A549 (cell line): Measurements from ENCODE around the gene DDIT4L. TPM values are rescaled to one million over a fixed set of nuclear protein-coding genes. Genes with fewer than 3 reads are reported as not detected.

Experiments used
- ATAC-seq, 2 experiments: fragments of 200-7000 bp in 1 of 2; fragments of >200 bp in 1 of 2; cut with Nextera tagmentation in 1 of 2; cut with Tn5 transposase in 1 of 2; 3 replicates each; pipeline versions ENCODE4 v1.8.0 to v1.9.1; 2018 to 2020; ENCODE audit warnings: mild to moderate bottlenecking in 1 of 2, moderate library complexity in 1 of 2
- CTCF ChIA-PET: fragments of 300-600 bp; sonication (Branson Sonifier 250); formaldehyde crosslinking; extraction: SDS; loops from one replicate; lab custom pipeline; 2021; ENCODE audit warnings: antibody characterized with exemption, inconsistent platforms; lab: Yijun Ruan, JAX
- POLR2A ChIA-PET: fragments of 350-600 bp; formaldehyde crosslinking; extraction: SDS; loops from one replicate; lab custom pipeline; 2021; ENCODE audit warnings: antibody characterized with exemption, inconsistent platforms; lab: Yijun Ruan, JAX
- DNase-seq, 2 experiments: peaks; one replicate each; pipeline versions ENCODE4 v3.0.0 to v3.0.0-alpha.2; 2011 to 2016; ENCODE audit warnings: low read depth in 1 of 2, low spot score in 1 of 2
- FAIRE-seq: peaks from 2 replicates; lab custom pipeline; 2011; peaks lifted over from hg19 to GRCh38; lab: Jason Lieb, UNC
- H3K27ac ChIP-seq, 2 experiments: fragments of >200 bp; sonication (Bioruptor Twin); formaldehyde crosslinking; 3 replicates each; pipeline ENCODE4 v1.5.1; 2016 to 2017
- H3K4me1 ChIP-seq: fragments of >200 bp; sonication (Bioruptor Twin); formaldehyde crosslinking; 3 replicates; pipeline ENCODE4 v1.6.1; 2016
- H3K4me2 ChIP-seq: fragments of >200 bp; sonication (Bioruptor Twin); formaldehyde crosslinking; 3 replicates; pipeline ENCODE4 v1.6.1; 2016
- H3K4me3 ChIP-seq: fragments of >200 bp; sonication (Bioruptor Twin); formaldehyde crosslinking; 3 replicates; pipeline ENCODE4 v1.5.1; 2016
- H3K9me3 ChIP-seq: fragments of >200 bp; sonication (Bioruptor Twin); formaldehyde crosslinking; 3 replicates; pipeline ENCODE4 v1.6.1; 2016
- BHLHE40 ChIP-seq: IDR thresholded peaks from 2 replicates; pipeline ENCODE4 v1.6.1; 2012; ENCODE audit warnings: low read depth, low read length, inconsistent platforms
- EHMT2 ChIP-seq: fragments of 200-600 bp; sonication (generic); IDR thresholded peaks from 2 replicates; pipeline ENCODE4 v1.6.1; 2016; ENCODE audit warnings: antibody characterized with exemption, low read depth, mild to moderate bottlenecking, moderate library complexity
- FOSB ChIP-seq: fragments of 250-450 bp; sonication (Bioruptor Pico); IDR thresholded peaks from 2 replicates; pipeline ENCODE4 v1.5.0; 2020; ENCODE audit warnings: mild to moderate bottlenecking, moderate library complexity
- HDAC2 ChIP-seq: fragments of 200-600 bp; sonication (generic); IDR thresholded peaks from 2 replicates; pipeline ENCODE4 v1.6.1; 2016
- HEYL ChIP-seq: fragments of 250-450 bp; sonication (Bioruptor Pico); IDR thresholded peaks from 2 replicates; pipeline ENCODE4 v1.8.0; 2021; ENCODE audit warnings: mild to moderate bottlenecking, moderate library complexity
- NFE2L2 ChIP-seq: fragments of 150-350 bp; conservative IDR thresholded peaks from 2 replicates; pipeline ENCODE4 v1.6.1; 2014; ENCODE audit warnings: low read length
- NR3C1 ChIP-seq: fragments of >200 bp; sonication (Bioruptor Twin); formaldehyde crosslinking; IDR thresholded peaks from 3 replicates; pipeline ENCODE4 v1.6.1; 2017
- PHF8 ChIP-seq: fragments of 200-600 bp; sonication (generic); IDR thresholded peaks from 2 replicates; pipeline ENCODE4 v1.6.1; 2016; ENCODE audit warnings: low read depth, mild to moderate bottlenecking, antibody characterized with exemption, moderate library complexity, borderline replicate concordance
- POLR2A ChIP-seq: IDR thresholded peaks from 2 replicates; pipeline ENCODE4 v1.6.1; 2012; ENCODE audit warnings: mild to moderate bottlenecking, low read length
- POLR2AphosphoS2 ChIP-seq: conservative IDR thresholded peaks from 2 replicates; pipeline ENCODE4 v1.6.1; 2012; ENCODE audit warnings: low read length, improper control_type of control experiment, inconsistent platforms
- RAD21 ChIP-seq, 2 experiments: fragments of >200 bp in 1 of 2; sonication (Bioruptor Twin) in 1 of 2; formaldehyde crosslinking in 1 of 2; IDR thresholded peaks in 1 of 2; conservative IDR thresholded peaks in 1 of 2; 2 replicates in 1 of 2; 3 replicates in 1 of 2; pipeline ENCODE4 v1.6.1; 2012 to 2018; ENCODE audit warnings: inconsistent platforms in 1 of 2
- RARB ChIP-seq: fragments of 250-450 bp; sonication (Bioruptor Pico); IDR thresholded peaks from 2 replicates; pipeline ENCODE4 v1.8.0; 2021; ENCODE audit warnings: mild to moderate bottlenecking, moderate library complexity
- RCOR1 ChIP-seq: fragments of 150-350 bp; IDR thresholded peaks from 2 replicates; pipeline ENCODE4 v1.6.1; 2014; ENCODE audit warnings: antibody characterized with exemption, low read length, low read depth
- RFX5 ChIP-seq: fragments of 450-650 bp; IDR thresholded peaks from 2 replicates; pipeline ENCODE4 v1.7.1; 2014; ENCODE audit warnings: antibody characterized with exemption, mild to moderate bottlenecking, moderate library complexity
- RNF2 ChIP-seq: fragments of 200-600 bp; sonication (generic); IDR thresholded peaks from 2 replicates; pipeline ENCODE4 v1.6.1; 2016; ENCODE audit warnings: low read depth, mild to moderate bottlenecking, antibody characterized with exemption, moderate library complexity, borderline replicate concordance
- ZNF302 ChIP-seq: fragments of 250-450 bp; sonication (Bioruptor Pico); IDR thresholded peaks from 2 replicates; pipeline ENCODE4 v1.9.0; 2021; ENCODE audit warnings: inconsistent platforms, mild to moderate bottlenecking, moderate library complexity
- WGBS: methylation state at CpG from one replicate; pipeline ENCODE4 v1.1.6; 2017; ENCODE audit errors: missing lambda C conversion rate; 5-methylcytosine and 5-hydroxymethylcytosine counted together
- polyA minus RNA-seq: library from RNA; depleted of rRNA, polyadenylated mRNA; stranded (reverse); fragments of >200 nt; gene quantifications from 2 replicates; pipeline ENCODE4 v1.2.3, GENCODE V29; 2011; rRNA and poly(A)+ RNA removed
- polyA plus RNA-seq, 4 experiments: library from polyadenylated mRNA; depleted of rRNA in 3 of 4; stranded (reverse); fragments of >200 nt; fragmentation: RNase III in 1 of 4; extraction: RNeasy Plus Mini Kit Qiagen cat#74134 plus additional on column Dnase treatment in 1 of 4; gene quantifications; 2 replicates in 3 of 4; 3 replicates in 1 of 4; pipeline ENCODE4 v1.2.3, GENCODE V29; 2011 to 2017
- TF ChIP-seq, protein P1 (sequence below): fragments of 250-450 bp; sonication (Bioruptor Pico); IDR thresholded peaks from 2 replicates; pipeline ENCODE4 v1.5.0; 2021; ENCODE audit warnings: mild to moderate bottlenecking, moderate library complexity, borderline replicate concordance
- TF ChIP-seq, protein P2 (sequence below): fragments of 150-350 bp; IDR thresholded peaks from 2 replicates; pipeline ENCODE4 v1.6.1; 2014; ENCODE audit warnings: low read depth, mild to moderate bottlenecking, low read length

DDIT4L gene, protein sequence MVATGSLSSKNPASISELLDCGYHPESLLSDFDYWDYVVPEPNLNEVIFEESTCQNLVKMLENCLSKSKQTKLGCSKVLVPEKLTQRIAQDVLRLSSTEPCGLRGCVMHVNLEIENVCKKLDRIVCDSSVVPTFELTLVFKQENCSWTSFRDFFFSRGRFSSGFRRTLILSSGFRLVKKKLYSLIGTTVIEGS
- polyA plus RNA-seq (2011; rRNA removed) = 4.0 and 5.0 TPM in 2 replicates
- 0.57 and 0.69 TPM in 2 replicates for polyA plus RNA-seq (2012; cell fraction: cytosol; rRNA removed)
- polyA plus RNA-seq (2012; cell fraction: nucleus; rRNA removed) = 0.28 and 0.48 TPM in 2 replicates
- 0.70 to 0.75 TPM (median 0.75 TPM) in 3 replicates for polyA plus RNA-seq (2017; fragmentation: RNase III; extraction: RNeasy Plus Mini Kit Qiagen cat#74134 plus additional on column Dnase treatment)
- polyA minus RNA-seq = 1.4 and 2.1 TPM in 2 replicates

DNA sequence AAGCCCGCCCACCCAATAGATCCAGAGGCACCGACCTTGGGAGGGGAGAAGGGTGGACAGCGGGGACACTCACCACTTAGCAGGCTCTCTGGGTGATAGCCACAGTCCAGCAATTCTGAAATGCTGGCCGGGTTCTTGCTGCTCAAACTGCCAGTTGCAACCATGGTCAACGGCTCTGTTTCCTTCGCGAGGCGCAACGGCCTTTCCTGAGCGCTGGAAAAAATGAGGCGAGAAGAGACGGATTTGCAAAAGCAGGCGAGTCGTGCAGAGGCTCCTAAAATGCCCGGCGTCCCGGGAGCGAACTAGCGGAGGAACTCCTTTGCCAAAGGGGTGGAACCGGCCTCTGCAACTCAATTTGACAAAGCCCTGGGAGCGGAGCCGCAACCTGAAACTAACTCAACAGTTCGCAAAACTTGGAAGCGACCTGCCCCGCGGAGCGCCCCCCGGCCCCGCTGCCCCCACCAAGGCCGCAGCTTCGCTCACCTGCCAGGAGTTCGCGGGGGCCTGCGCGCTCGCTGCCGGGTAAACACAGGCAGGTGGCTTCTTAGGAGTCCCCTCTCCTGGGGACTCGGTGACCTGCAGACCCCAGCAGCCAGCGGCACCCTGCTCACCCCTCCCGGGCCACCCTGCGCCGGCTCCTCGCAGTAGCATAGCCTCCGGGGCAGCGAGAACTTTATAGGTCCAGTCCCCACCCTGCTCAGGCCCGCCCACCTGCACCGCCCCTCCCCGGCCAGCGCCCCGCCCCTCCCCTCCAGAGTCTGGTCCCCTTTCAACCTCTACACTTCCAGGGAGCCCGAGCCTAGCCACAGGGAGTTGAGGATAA is at the start of gene DDIT4L:
TSS of gene DDIT4L (minus strand) at position 649 of the 823 bp plus-strand sequence. CDS start at position 164, 485 bp downstream.
- DNase-seq (peak; percentile 17), ATAC-seq (peak; percentile 87 to 94), FAIRE-seq (no peak)
- CTCF ChIA-PET = no interaction called here
- peak within 1 kb of the TSS; percentile 77 for H3K4me3 ChIP-seq
- POLR2A ChIA-PET = no interaction called here
- peak within 1 kb of the TSS; percentile 93 for H3K4me2 ChIP-seq
- H3K4me1 ChIP-seq = no peaks in the 10 kb centered on the region
- 10% methylated on average over 14 of the region's 51 CpGs for WGBS
- TF ChIP-seq BHLHE40 (no peak), RNF2 (no peak), NFE2L2 (no peak), RAD21 (conservative IDR thresholded peaks at IDR 0.05 in 1 of 2, IDR thresholded peaks at IDR 0.05 in 1 of 2) (no peak), POLR2A (peak; percentile 36), RARB (no peak), HEYL (no peak)
- TF ChIP-seq, protein P1, sequence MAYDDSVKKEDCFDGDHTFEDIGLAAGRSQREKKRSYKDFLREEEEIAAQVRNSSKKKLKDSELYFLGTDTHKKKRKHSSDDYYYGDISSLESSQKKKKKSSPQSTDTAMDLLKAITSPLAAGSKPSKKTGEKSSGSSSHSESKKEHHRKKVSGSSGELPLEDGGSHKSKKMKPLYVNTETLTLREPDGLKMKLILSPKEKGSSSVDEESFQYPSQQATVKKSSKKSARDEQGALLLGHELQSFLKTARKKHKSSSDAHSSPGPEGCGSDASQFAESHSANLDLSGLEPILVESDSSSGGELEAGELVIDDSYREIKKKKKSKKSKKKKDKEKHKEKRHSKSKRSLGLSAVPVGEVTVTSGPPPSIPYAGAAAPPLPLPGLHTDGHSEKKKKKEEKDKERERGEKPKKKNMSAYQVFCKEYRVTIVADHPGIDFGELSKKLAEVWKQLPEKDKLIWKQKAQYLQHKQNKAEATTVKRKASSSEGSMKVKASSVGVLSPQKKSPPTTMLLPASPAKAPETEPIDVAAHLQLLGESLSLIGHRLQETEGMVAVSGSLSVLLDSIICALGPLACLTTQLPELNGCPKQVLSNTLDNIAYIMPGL (CRISPR knock-in tag) = no peak
- TF ChIP-seq, protein P2, sequence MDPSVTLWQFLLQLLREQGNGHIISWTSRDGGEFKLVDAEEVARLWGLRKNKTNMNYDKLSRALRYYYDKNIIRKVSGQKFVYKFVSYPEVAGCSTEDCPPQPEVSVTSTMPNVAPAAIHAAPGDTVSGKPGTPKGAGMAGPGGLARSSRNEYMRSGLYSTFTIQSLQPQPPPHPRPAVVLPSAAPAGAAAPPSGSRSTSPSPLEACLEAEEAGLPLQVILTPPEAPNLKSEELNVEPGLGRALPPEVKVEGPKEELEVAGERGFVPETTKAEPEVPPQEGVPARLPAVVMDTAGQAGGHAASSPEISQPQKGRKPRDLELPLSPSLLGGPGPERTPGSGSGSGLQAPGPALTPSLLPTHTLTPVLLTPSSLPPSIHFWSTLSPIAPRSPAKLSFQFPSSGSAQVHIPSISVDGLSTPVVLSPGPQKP = no peak
- peak within 1 kb of the TSS; percentile 52 to 78; a peak in 5 of 6 replicates for H3K27ac ChIP-seq
- no peaks in the 10 kb centered on the region for H3K9me3 ChIP-seq

DNA sequence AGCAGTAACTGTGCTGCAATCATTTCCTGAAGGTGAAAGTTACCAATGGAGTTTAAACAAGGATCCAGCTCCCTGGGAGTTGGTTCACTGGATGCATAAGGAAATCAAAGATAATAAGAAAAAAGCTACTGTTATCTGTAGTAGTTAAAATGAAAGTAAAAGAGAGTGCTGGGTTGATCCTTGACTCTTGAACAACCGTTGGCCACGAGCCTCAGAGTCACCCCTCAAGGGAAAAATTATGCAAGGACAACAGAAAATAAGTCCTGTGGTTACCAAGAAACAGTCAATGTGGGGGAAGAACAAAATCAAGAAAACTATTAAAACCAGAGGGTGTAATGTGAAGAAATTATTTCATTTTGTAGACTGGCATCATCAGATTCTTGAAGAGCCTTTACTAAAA is 49.7 kb upstream of the DDIT4L start:
- ATAC-seq (no peak), DNase-seq (no peak), FAIRE-seq (no peak)
- CTCF ChIA-PET = no interaction called here
- Histone ChIP-seq H3K27ac (no peak overlapping the region), H3K9me3 (no peaks in the 10 kb centered on the region), H3K4me3 (no peak overlapping the region), H3K4me2 (no peak overlapping the region), H3K4me1 (no peaks in the 10 kb centered on the region)
- TF ChIP-seq NR3C1 (no peak), PHF8 (no peak), RFX5 (no peak), POLR2A (no peak), POLR2AphosphoS2 (no peak), EHMT2 (no peak), RARB (no peak), ZNF302 (CRISPR knock-in tag) (no peak), HDAC2 (no peak), FOSB (CRISPR knock-in tag) (no peak), RCOR1 (no peak)
- TF ChIP-seq, protein P1 (CRISPR knock-in tag) = no peak
- 0% methylated on average over 2 of the region's 2 CpGs for WGBS
- POLR2A ChIA-PET = no interaction called here
